NCI-H526 (cell line): ENCODE results near the gene PNLIPRP2.

Experiments used
- DNase-seq, 2 experiments: peaks; one replicate each; lab custom pipeline; 2025; lab: John Stamatoyannopoulos, UW

Gene PNLIPRP2

DNA sequence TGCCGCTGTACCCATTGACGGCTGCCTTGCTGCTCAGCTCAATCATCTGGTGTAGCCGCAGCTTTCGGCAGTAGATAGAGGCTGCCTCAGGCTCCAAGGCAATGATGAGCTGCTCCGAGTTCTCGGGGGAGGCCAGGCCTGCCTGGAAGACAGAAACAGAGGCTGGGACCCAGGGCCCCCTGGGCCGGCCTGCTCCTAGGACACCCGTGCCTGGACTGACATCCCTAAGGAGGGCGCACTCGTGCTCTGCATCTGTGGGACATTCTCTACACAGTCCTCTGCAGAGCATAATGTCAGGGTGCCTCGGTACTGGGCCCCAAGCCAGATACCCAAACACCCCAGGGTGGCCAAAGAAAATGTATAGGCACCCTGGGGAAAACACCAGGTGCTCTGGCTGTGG is 63.1 kb downstream of the PNLIPRP2 start:
- DNase-seq, result no peak

DNA sequence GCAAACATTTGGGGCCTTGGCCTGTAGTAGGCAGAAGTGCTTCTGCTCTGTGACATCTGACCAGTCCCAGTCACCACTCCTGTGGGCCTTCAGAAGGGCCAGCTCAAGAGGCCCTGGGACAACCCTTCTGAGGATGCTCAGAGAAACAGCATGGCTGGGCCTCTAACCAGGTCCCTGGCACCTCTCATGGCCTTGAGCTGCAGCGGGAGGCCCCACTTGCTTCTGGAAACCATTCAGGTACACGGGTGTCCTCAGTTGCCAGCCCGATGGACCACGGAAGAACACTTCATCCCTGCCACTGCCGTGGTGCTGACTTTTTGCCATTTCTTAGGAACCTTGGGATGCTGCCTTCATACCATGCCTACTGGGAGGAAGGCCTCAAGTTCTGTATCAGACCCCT is 64.0 kb downstream of the PNLIPRP2 start:
- DNase-seq, result no peak

DNA sequence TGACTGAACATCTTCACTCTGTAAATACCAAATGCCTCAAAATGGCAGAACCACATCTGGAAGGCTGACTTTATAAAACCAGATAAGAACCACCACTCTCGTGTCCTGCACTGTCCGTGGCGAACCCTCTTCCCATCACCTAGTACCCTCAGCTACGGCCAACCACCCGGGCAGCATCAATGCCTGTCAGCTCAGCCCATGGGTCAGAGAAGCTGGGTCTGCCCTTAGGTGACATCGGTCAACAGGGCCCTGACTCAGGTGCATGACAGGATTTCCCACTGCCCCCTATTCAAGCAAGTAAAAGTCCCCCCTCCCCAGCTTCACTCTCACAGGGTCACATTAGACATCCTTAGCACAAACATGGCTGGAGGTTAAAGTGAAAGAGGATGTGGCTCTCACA is 65.1 kb downstream of the PNLIPRP2 start:
- DNase-seq, result no peak

DNA sequence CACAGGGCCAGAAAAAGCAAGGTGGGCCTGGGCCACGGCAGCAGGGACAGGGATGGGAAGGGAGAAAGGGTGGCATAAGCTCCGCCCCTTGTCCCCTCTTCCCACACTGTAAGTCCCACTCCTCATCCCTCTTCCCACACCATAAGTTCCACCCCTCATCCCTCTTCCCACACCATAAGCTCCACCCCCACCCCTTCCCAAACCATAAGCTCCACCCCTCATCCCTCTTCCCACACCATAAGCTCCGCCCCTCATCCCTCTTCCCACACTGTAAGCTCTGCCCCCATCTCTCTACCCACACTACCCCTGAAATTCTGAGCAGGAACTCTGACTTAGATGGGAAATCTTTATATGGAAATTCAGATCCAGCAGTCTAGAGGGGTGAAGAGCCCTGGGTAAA is 65.9 kb downstream of the PNLIPRP2 start:
- DNase-seq, result no peak

DNA sequence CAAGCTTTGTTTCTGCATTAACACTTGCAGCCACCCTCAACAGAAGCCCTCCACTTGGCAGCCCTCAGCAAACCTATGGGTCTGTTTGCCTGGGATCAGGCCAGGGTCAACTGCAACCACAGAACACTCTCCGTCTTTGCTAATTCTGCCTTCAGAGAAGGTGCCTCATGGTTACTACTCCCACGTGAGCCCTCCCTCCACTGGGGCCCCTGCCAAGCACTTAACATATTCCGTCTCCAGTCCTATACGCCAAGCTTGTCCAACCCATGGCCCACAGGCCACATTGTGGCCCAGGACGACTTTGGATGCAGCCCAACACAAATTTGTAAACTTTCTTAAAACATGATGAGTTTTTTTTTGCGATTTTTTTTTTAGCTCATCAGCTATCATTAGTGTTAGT is 66.9 kb downstream of the PNLIPRP2 start:
- no peak for DNase-seq

DNA sequence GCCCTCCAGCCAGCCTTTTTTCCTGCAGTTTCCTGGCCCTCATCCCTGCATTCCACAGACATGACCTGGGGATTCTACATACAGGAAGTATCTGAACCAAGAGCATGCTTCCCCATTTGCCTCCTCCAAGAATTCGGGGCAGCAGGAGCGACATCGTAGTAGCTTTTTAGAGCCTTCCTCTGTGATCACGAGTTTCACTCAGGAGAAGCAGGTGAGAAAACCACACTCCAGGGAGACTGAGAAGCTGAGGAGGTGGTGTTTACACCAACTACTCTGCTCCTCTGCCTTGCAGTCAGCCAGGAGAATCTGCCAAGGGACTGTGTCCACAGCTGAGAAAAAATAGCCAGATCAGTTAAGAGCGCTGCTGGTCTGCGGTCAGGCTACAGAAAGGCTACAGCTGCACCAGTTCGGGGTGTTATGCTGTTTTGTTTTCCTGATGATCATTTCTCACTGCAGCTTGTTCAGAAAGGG is 67.5 kb downstream of the PNLIPRP2 start:
- no peak for DNase-seq

DNA sequence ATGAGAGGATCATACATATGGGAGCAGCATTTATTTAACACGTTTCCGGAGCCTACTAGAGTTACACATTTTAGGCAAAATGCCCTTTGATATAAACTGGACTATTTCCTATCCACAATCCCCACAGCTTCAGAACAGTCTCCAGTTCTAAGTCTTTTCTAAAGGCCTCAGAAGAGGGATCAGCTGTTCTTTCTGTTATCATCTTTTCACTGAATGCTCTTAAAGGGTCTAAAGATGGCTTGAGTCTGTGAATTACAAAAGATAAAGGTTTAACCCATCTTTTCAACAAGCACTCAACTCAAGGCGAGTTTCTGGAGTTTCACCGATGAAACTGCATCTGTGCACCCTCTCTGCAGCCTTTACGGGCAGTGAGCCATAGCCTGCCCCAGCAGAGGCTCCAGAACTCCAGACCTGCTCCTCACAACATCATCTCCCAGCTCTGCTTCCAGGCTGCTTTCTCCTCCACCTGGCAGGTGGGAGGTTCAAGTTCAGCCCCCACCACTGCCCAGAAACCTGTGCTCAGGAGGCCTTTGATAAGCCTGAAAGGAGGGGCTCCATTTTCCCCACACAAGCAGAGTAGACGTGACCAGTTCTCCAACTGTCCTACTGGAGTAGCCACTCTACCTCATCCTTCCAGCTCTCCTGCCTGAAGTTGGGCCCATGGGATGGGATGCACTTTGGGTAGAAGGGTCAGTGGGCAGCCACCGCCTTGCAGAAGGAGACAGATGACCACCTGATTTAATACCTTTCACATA is 68.2 kb downstream of the PNLIPRP2 start:
- no peak for DNase-seq

DNA sequence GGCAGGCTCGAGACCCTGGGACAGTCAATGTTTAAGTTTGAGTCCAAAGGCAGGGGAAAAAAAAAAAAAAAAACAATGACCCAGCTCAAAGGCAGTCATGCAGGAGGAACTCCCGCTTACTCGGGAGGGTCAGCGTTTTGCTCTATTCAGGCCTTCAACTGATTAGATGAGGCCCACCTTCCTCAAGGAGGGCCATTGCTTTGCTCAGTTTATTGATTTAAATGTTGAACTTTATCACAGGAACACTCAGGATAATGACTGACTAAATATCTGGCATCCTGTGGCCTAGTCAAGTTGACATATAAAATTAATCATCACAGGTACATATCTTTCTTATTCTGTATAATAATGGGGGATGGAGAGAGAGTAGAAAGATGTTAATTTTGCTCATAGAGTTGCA is 69.0 kb downstream of the PNLIPRP2 start:
- DNase-seq, result no peak

DNA sequence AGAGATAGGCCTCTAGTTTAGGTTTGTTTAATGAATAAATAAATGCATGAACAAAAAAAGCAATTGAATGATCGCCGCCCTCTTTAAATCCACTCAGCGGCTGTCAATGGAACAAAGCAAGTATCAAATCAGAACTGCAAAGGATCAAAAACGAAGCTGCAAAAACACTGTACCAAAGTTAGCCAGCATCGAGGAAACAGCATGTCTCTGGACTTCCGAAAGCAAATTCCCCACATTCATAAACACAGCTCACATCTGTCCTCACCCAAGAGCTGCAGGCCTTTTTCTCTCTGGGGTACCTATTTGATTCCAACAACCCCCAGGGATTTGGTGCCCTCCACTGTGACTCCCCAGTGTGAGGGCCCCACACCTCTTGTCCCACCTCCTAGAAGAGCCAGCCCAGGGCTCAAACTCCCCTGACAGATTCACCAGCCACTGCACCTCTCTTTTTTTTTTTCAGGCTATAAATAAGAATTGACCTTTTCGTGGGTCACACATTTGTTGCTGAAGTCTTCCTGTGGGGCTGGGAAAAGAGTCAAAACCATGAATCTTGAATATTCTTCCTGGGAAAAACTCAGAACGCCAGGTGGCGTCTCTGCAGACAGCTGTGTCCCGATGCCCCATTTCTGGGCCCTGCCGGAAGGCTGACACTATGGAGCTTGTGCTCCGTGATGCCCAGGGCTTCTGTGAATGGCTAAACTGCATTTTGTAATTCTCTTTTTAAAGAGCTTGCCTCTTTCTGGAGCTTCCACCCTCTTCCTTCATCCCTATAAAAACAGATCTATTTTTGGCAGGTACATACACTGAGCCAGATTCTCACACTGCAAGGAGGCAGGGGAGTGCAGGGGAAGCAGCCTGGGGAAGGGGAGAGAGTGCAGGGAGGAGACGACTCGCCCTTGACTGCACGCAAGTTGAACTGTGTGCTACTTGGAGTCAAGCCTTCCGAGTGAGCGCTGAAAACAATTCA is 69.9 kb downstream of the PNLIPRP2 start:
- DNase-seq, result peak in 1 of 2 experiments; percentile 3

DNA sequence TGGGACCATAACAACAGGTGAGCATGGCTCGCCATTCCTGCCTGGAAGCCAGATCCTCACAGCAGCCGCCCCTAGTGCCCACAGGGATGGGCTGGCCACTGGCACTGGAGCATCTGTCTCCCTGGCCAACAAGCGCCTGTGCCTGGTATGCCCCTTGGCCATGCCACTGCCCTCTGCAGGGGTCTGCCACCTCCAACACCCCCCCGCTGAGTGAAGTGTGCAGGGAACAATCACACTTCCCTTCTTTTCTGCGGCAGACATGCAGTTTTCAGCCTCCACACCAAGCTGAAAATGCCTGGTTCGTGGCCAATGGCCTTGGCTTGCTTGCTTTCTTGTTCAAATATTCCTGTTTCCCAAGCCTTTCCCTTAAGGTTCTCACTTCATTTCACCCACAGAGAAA is 70.9 kb downstream of the PNLIPRP2 start:
- DNase-seq, result no peak

DNA sequence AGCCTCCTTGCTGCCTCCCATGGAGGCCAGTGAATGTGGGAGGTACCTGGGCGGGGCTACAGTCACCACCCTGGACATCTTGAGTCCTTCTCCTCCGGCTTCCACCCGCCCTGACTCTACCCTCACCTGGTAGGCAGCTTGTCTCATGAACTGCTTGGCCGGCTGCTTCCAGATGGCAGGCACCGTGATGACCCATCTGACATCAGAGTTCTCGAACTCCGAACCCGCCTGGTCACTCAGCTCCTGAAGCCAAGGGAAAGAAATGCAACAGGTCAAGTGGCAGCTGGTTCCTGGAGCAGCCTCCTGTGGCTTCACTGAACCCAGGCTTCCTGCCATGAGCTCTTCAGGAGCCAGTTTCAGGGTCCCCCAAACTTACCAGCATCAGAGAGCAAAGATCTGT is 71.5 kb downstream of the PNLIPRP2 start:
- DNase-seq, result no peak

DNA sequence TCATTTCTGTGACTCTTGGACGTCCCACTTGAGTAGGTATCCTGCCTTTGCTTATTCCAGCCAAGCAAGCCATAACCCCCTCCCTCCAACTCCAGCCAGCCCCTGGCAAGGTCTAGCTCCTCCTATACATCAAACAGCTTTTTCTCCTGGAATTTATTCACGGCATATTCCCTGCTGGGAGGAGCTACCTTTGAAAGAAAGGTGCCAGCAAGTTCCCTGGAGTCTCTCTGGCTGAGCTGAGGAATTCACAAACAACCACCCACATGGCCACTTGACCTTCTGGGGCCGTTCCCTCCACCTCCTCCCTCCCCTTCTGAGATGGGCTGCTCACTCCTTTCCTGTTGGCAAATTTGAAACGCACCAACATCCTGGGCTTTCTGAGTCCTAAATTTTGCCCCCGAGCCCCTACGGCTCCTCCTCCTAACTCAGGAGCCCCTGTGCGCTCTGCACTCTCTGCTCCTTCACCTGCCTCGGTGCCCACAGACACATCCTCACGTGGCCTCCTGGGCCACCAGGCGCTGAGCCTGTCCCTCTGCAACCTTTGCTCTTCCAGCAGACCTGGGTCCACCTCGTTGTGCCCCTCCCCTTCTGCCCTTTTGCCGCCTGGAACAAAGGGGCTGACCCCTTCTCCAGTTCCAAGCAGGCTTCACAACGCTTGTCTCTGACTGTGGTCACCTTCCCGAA is 73.6 kb downstream of the PNLIPRP2 start:
- no peak for DNase-seq
